Umbilical cord (tissue), 2 donors: ENCODE data around the gene VPS37D. TPM values are rescaled to one million over a fixed set of nuclear protein-coding genes. Genes with fewer than 3 reads are reported as not detected.
"Not testable (repeated sequence)": the region's sequence is repeated elsewhere in the genome, so short reads cannot be mapped to it uniquely, and the experiment has no call there.

Experiments
- DNase-seq: peaks from one replicate; pipeline ENCODE4 v3.0.0-alpha.2; 2015; ENCODE audit warnings: low spot score
- total RNA-seq: library from RNA; depleted of rRNA; stranded (reverse); fragments of >200 nt; gene quantifications from one replicate; pipeline ENCODE4 v1.2.3, GENCODE V29; 2014; ENCODE audit warnings: low replicate concordance; ENCODE audit not compliant: insufficient read depth

VPS37D gene
- total RNA-seq, 1 donor from 2014 or later = 10.1 TPM

DNA sequence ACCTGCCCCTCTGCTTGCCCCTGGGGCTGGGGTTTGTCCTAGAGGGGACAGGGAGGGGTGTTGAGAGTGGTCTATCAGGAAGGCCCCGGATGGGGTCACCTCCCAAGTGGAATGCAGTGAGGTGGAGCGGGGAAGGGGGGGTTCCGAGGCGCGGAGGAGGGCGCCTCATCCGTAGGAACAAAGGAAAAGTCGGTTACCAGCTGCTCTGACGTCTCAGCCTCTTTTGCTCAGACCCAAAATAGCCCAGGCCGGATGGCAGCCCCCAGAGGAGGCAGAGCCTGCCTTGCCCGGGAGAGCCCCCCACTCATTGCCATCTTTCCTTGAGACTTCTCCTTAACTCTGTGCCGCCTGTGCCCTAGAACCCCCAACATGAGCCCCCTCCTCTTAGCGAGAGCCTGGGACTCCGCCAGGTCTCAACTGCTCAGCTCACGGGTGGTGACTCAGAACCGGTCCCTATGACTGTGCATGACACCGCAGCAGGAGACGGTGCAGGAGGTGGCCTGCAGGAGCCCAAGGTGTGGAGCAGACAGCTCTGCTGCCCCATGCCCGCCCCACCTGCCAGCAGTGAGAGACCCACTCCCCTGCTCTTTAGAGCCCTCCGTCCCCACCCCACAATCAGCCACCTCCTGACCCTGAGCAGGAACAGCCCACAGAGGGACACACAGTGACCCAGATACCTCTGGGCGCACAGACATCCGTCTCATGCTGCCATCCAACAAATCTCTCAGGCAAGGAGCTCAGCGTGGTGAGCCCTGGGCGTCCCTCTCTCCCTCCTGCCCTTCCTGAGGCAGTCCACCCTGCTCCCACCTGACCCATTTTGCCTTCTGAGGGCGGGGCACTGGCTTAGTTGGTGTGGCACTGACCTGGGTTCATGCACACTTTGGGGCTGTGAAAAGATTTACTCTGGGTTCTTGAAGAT, 38.8 kb downstream of the VPS37D start:
- DNase-seq = no peak

DNA sequence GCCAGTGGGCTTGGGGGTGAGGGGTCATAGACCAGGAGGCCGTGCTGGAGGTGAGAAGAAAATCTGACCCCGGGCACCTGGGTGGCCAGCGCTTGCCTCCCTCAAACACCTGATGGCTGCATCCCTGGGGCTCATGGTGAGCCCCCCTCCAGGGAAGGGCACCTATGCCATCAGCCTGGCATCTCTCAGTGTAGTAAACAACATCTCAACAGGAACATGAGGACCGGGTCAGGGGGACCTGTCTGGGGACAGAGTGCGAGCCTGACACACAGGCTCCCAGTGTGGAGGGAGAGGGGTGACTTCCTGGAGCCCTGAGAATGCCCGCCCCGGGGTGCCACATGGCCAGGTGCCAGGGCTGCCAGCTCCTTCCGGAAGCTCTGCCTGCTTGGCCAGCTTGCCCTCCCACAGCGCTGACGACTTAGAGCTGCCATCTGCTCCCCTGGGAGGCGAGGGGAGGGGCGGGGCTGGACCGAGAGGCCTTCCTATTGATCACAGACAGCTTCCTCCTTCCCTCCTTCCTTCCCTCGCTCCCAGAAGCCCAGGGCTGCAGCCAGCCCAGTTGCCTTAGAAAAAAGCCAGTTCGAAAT, 39.5 kb downstream of the VPS37D start:
- DNase-seq = no peak

DNA sequence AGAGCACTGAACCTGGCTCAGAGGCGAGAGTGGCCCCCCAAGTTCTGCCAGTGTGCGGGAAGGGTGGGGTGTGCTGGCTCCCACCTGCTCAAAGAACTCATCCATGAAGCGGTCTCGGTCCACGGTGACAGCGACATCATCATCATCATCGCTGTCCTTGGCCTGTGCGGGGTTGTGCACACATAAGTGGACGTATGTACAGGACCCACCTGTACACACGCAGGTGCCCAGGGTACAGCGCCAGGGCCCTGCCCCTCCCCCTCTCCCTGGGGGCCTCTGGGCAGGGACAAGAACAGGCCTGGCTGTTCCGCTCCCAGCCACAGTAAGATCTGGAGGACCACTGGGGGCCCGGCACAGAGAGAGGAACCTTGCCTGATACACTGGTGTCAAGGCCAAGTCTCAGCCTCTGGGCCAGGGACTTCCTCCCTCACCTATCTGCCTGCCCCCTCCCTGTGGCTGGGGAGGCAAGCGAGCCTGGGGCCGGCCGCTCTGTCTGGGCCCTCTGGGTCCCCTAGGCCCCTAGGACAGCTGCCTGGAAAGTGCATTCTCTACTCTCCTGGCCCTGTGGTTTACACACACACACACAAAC, 41.4 kb downstream of the VPS37D start:
- no peak for DNase-seq

DNA sequence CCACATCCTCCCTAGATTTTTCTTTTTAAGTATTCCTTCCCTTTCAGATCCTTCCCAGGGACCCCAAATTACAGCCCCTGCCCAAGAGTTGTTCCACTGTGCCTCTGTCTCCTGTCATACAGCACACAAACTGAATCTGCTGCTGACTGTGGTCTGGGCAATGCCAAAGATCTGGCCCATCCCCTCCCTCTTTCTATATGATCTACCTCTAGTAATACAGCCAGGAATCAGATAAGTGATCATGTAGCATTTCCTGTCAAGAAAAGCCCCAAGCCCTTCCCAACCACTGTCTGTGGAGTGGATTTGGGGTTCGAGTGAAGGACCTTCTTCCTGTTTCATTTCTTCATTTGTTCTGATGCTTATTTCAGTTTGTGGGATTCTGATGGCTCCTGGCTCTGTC, 45.1 kb downstream of the VPS37D start:
- no peak for DNase-seq

DNA sequence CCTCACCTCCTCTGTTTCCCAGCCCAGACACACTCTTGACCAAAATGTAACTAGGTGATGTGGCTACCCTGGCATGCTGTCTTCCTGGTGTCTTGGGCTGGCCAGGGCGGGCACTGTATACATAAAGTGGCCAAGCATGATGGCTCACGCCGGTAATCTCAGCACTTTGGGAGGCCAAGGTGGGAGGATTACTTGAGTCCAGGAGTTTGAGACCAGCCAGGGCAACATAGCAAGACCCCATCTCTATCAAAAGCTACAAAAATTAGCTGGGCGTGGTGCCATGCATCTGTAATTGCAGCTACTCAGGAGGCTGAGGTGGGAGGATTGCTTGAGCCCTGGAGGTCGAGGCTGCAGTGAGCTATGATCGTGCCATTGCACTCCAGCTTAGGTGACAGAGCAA, 45.7 kb downstream of the VPS37D start:
- not testable (repeated sequence) for DNase-seq

DNA sequence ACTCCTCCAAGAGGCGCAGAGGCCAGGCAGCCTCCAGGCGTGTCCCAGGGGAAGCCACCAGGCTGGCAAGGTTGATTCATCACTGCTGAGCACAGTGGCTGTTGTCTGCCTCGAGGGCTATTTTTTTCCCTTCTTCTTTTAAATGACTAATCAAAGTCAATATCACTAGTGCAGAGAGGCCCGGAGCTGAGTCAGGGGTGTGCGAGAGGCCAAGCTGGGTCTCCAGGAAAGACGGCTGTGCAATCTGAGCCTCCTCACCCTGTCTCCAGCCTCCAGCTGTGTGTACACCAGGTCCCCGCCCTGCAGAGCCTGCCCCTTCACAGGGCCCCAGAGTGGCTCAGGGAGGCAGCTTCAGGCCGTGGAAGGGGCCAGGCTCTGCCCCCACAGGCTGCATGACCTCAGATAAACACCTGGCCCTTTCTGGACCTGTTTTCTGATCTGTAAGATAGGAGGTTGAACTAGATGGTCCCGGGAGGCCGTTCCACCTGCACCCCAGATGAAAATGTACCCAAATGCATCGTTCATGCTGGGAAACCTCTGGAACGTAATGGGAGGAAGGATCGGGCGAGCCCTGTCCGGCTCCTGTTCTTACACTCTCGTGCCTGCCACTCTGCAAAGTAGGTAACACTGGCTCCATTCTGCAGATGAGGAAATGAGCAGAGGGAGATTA, 48.2 kb downstream of the VPS37D start:
- peak; percentile 96 for DNase-seq

DNA sequence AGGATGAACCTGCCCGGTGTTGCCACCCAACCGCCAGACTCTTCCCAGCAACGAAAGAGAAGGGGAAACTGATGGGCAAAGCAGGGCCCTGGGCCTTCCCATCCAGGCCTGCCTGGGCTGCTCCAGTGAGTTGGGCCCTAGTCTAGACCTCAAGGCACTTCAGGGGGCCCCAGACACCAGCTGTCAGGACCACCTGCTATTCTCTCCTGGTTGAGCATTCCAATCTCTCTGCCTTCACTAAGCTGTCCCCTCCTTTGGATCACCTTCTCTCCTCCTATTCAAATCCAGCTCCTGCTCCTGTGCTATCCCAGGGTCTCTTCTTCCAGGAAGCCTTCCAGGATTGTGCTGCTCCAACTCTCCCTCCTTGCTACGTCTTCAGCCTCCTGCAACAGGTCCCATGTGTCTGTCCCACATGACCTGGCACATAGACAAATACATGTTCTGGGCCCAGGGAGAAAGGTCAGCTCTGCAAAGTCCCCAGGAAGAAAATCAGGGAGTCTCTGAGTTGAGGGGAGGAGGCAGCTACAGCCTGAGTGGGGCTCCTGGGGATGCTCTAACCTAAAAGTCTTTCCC, 48.8 kb downstream of the VPS37D start:
- DNase-seq = no peak

DNA sequence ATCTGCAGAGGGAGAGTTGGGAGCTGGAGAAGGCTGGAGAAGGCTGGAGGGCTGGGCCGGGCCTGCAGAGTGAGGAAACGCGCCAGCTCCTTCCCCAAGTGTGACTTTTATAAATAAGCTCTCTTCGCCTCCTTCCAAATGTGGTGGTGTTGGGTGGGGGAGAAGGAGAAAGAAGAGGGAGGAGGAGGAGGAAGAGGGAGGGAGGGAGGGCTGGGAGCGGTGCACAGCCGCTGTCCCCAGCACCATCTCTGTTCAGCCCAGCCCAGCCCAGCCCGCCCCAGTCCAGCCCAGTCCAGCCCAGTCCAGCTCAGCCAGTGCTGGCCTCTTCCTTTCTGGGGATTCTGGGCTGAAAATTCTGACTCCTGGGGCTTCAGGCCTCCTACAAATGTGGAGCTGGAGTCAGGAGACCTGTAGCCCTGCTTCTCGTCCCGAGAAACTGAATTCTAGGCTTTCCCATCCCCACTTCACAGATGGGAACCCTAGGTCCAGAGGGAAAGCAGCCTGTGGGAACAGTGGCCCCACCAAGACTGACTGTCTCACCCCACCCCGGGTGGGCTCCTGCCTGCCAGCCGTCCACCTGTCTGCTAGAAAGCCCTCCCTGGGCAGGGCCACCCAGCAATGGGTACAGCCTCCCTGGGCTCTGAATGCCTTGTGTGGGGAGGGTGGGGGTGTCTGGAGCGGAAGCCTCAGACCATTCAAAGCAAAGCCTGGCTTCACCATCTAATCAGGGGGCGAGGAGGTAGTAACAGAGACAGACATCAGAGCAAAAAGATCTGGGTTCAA, 49.6 kb downstream of the VPS37D start:
- no peak for DNase-seq

DNA sequence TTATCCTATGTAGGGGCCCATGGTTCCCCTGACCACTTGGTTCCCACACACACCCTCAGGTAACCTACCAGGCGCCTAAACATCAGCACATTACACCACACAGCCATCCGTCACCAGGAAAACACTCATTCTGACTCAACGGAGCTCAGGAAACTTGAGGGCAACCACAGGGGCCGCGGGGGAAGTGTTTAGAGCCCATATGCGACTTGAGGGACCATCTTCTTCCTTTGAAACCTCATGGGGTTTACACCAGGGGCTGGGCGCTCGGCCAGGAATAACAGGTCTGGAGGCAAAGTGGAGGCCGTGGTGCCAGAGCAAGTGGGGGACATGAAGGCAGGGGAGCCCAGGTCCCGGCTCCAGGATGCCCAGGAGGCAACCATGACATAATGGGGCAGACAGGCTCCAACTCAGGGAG, 50.4 kb downstream of the VPS37D start:
- no peak for DNase-seq

DNA sequence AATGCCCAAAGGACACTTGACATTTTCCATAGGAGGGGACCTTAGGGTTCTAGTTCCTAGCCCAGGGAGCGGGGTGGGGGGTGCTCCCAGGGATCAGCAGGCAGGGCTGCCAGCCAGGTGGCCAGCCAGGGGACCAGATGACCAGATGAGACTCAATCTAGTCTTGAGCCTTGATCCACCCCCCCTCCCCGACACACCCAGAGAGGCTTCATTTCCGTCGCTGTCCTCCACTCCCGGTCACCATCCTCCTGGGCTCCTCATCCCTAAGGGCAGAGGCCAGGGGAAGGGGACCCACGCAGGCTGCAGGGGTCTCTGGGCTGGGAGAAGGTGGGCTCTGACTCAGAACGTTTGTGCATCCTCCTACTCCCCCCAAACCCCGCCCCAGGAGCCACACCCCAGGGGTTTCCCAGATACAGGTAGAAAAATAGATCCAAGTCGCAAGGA, 50.8 kb downstream of the VPS37D start:
- DNase-seq = no peak

DNA sequence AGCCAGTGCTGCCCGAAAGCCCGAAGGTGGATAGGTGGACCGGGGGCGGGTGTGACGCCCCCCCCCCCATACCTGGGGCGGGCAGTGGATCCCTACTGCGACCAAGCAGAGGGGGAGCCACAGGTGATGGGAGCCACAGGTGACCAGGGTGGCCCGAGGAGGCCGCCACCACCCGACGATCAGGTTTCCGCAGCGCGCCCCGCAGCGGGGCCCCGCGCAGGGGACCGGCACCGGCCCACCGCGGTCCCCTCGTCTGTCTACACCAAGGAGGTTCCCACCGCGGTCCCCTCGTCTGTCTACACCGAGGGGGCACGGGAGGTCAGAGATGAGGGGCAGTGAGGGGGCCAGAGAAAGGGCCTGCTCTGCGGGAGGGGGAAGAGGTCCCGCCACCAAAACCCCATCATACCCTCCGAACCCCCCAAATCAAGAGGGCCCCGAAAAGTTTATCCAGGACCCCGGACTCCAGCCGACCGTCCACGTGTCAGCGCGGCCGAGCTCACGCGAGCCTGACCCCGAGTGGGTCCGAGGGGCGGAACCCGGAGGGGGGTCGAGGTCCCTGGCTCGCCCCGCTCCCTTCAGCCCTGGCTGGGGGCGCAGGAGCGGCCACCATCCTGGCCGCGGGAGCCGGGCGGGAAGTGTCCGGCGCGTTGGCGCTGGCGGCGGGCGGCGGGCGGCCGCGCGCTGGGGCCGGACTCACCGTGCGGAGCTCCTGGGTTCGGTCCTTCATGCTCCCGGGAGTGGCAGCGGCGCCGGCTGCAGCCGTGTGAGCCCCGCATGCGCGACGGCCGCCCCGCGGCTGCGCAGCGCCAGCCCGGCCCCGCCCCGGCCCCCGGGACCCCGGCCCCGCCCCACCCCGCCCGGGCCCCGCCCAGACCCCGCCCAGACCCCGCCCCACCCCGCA, 51.5 kb downstream of the VPS37D start, which contains the start of gene STX1A:
TSS of gene STX1A (minus strand) at position 765 of the 901 bp plus-strand sequence. CDS start at position 727, 38 bp downstream.
- DNase-seq = peak; percentile 77

DNA sequence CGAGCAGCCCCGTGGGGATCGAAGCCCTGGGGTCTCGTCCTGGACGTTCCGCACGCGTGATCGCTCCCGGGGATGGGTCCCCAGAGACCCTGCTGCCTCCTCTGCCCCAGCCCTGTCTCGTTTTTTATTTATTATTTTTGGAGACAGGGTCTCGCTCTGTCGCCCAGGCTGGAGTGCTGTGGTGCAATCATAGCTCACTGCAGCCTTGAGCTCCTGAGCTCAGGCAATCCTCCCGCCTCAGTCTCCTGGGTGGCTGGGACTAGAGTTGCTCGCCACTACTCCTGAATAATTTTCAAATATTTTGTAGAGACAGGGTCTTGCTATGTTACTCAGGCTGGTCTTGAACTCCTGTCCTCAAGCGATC, 52.2 kb downstream of the VPS37D start:
- no peak for DNase-seq

DNA sequence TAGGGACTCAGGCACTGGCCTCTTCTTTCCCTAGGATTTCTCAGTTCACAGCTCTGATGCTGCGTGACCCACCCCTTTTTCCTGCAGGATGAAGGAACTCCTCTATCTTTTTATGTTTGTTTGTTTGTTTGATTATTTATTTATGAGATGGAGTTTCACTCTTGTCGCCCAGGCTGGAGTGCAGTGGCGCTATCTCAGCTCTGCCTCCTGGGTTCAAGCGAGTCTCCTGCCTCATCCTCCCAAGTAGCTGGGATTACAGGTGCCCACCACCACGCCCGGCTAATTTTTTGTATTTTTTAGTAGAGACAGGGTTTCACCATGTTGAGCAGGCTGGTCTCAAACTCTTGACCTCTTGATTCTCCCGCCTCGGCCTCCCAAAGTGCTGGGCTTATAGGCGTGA, 52.8 kb downstream of the VPS37D start:
- not testable (repeated sequence) for DNase-seq

DNA sequence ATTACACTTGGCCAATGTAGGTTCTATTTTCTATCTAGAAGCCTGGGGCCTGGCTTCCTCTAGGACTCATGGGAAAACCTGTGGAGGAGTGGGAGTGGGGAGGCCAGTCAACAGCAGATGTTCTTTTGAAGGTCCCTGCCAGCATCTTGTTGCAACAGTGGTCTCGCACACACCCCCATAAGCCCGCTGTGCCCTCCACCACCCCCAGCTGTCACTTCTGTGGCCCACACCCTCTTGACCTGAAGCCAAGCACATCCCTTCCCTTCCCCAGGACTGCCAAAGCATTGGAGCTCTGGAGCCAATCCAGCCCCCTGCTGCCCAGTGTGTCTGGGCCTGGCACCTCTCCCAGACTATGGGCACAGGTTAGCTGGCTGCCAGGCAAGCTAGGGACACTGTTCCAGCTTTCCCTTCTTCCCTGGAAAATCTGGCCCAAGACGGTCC, 53.8 kb downstream of the VPS37D start:
- DNase-seq = no peak

Other genes with a start within 250 kb of the VPS37D start
- gene FZD9, start 234.1 kb upstream of the VPS37D start, total RNA-seq = not detected
- gene BAZ1B, start 145.5 kb upstream of the VPS37D start, total RNA-seq = 57.8 TPM
- 11.6 TPM for gene BCL7B, start 110.1 kb upstream of the VPS37D start, total RNA-seq
- gene TBL2, start 89.3 kb upstream of the VPS37D start, total RNA-seq = 19.7 TPM
- gene MLXIPL, start 43.3 kb upstream of the VPS37D start, total RNA-seq = 1.7 TPM
- gene DNAJC30, start 15.6 kb downstream of the VPS37D start, total RNA-seq = 0.96 TPM
- 47.4 TPM for gene BUD23, start 15.8 kb downstream of the VPS37D start, total RNA-seq
- gene STX1A, start 51.8 kb downstream of the VPS37D start, total RNA-seq = 24.6 TPM
- 2.2 TPM for gene ABHD11, start 71.0 kb downstream of the VPS37D start, total RNA-seq
- gene CLDN3, start 102.4 kb downstream of the VPS37D start, total RNA-seq = 0.72 TPM
- gene CLDN4, start 163.2 kb downstream of the VPS37D start, total RNA-seq = 17.6 TPM
- not detected for gene METTL27, start 174.7 kb downstream of the VPS37D start, total RNA-seq
- gene TMEM270, start 193.3 kb downstream of the VPS37D start, total RNA-seq = not detected